NCI-H82 (cell line): ENCODE results near the gene ZNF880.
"Not testable (repeated sequence)": the region's sequence is repeated elsewhere in the genome, so short reads cannot be mapped to it uniquely, and the experiment has no call there.

Experiments
- DNase-seq: peaks from one replicate; lab custom pipeline; 2025; lab: John Stamatoyannopoulos, UW

The ZNF880 gene

DNA sequence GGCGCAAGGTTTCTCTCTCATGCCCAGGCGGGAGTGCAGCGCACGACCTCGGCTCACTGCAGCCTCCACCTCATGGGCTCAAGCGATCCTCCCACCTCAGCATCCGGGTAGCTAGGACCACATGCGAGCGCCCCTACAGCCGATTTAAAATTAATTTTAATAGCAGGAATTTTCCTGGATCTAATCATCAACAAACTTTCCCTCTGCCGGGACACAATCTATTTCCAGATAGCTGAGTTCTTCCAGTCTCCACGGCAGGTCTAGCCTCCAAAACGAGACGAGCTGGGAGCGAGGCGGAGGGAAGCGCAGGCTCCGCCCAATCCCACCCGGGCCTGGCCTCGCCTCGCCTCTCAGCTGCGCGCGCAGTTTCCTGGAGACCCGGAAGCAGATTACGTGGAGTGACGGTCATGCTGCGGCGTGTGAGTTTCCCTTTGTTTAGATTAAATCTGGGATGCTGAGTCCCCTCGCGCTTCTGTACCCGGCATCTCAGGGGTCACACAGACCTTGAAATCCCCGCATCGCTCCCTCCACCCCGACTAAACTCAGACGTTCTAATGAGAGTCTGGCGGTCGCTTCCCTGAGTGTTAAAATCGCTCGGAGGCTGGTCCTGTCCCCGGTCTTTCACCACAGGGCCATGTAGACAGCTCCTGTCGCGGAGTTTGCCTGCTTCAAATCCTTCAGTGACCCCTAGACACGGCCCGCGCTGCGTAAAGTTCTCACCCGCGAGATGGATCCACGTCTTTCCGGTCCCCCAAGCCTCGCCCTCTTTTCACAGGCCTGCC lies at the start of gene ZNF880:
Gene ZNF880, plus strand, starts transcription at position 365 of the 782 bp plus-strand sequence. Its CDS starts 43 bp downstream, at position 408.
- peak; percentile 96 for DNase-seq

DNA sequence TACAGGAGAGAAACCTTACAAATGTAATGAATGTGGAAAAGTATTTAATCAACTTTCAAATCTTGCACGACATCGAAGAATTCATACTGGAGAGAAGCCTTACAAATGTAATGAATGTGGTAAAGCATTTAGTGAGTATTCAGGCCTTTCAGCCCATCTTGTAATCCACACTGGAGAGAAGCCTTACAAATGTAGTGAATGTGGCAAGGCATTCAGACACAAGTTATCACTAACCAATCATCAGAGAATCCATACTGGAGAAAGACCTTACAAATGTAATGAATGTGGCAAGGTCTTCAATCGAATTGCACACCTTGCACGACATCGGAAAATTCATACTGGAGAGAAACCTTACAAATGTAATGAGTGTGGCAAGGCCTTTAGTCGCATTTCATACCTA lies 47.3 kb upstream of the ZNF880 start:
- no peak for DNase-seq

DNA sequence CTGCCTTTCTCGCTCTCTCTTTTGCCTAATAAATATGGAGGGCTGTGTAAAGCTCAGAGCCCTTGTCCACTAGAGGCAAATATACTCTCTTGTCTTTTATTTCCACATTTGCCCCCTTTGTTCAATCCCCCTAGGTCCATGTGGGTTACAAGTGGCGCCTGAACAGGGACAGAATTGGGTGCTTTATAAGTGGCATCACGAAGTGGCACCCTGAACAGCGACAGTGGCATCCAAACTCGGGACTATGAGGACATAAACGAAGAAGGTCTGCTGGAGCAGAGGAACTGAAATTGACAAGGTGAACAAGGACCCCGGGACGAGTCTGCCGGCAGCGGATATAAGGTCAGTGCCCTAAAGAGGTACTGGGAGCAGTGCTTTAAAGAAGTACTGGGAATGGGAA lies 38.0 kb upstream of the ZNF880 start:
- no peak for DNase-seq

DNA sequence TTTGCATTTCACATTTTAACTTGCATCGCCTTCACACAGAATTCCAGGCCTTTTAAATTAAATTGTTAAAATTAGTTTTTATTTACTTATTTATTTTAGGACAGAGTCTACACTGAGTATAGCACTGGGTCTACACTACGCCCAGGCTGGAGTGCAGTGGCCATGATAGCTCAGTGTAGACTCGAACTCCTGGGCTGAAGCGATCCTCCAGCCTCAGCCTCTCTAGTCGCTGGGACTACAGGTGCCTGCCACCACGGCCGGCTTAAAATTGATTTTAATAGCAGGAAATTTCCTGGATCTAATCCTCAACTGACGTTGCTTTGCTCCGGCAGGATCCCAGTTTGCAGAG lies 34.0 kb upstream of the ZNF880 start:
- DNase-seq, result no peak

DNA sequence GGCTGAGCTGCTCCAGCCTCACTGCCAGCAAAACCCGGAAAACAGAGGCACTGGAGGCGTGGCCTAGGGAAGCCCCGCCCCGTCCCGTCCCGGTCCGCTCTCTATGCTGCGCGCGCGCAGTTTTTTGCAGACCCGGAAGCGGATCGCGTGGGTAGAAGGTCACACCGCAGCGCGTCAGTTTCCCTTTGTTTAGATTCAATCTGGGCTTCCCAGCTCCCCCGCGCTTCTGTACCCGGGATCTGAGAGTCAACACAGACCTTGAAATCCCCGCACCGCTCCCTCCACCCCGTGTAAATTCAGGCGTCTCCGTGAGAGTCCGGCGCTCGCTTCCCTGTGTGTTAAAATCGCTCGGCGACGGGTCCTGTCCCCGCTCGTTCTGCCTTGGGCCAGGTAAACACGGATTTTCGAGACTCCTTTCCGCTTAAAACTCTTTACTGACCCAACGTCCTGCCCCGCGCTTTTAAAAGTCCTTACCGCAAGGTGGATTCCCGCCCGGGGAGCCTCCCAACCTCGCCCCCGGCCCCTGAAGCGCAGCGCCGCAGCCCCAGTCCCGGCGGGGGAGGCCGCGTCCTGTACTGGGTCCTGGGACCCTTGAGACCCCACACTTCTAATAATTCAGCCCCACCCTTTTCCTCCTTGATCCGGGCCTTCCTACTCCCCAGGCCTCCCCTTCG lies 33.5 kb upstream of the ZNF880 start, which contains the start of gene ZNF610:
Gene ZNF610, plus strand, starts transcription at position 127 of the 674 bp plus-strand sequence. CDS start 12,930 bp downstream, outside the sequence.
- peak; percentile 87 for DNase-seq

DNA sequence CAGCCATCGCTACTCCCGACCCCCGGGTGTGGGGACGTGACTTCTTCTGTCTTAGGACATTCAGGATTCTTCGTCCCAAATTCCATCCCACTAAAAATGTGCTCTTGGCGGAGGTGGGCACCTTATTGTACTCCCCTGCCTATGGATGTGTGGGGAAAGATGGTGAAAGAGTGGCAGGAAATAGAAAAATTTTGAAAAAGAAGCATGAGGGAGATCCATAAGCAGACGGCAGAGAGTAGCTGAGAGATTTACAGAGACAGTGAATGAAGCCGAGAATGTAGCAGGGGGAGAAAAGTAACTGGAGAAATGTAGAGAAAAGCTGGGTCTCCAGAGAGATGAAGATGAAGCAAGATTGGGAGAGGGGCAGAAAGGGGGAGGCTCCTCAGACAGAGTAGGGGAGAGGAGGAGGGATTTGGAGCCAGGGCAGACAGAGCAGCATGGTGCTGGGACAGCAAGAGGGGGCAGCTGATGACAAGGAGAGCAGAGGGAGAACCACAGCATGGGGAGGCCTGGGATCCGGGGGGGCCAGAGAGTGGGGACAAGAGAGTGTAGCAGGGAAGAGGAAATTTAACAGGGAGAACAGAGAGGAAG lies 32.8 kb upstream of the ZNF880 start:
- peak; percentile 6 for DNase-seq

DNA sequence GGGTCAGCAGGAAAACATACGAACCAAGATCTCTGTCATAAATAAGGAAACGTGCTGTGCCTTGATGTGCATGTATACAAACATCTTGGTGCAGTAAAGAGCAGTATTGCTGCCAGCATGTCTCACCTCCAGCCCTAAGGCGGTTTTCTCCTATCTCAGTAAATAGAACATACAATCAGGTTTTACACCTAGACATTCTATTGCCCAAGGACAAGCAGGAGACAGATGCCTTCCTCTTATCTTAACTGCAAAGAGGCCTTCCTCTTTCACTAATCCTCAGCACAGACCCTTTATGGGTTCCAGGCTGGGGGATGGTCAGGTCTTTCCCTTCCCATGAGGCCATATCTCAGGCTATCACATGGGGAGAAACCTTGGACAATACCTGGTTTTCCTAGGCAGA lies 30.7 kb upstream of the ZNF880 start:
- DNase-seq, result not testable (repeated sequence)

DNA sequence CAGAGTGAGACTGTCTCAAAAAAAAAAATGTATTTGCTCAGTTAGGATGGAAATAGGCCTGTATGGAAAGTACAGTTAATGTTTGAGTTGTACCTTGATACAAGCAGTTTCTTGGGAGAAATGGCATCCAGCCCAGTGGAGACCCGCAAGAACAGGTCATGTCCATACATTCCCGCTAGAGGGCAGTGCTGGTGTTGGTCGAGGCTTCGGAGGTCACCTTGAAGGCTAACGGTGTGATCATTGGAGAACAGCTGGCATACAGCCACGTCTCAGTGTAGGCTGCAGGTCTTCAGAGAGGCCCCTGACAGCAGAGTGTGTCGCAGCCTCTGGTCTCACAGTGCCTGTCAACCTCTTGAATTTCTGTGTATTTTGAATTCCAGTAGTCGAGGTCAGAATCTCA lies 26.2 kb upstream of the ZNF880 start:
- peak; percentile 84 for DNase-seq

DNA sequence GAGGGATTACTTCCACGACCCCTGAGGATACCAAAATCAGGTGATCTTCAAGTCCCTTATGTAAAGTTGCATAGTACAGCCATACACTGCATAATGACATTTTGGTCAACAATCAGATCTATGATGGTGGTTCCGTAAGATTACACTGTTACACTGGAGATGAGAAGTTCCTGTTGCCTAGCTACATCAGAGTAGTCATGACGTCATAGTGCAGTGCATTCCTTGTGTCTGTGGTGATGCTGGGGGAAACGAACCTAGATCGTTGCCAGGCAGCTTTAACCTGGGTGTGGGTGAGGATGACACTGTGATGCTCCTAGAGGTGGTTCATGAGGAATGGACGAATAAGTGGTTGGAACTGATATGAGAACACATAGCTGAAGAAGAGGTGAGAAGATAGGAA lies 24.6 kb upstream of the ZNF880 start:
- DNase-seq, result no peak

DNA sequence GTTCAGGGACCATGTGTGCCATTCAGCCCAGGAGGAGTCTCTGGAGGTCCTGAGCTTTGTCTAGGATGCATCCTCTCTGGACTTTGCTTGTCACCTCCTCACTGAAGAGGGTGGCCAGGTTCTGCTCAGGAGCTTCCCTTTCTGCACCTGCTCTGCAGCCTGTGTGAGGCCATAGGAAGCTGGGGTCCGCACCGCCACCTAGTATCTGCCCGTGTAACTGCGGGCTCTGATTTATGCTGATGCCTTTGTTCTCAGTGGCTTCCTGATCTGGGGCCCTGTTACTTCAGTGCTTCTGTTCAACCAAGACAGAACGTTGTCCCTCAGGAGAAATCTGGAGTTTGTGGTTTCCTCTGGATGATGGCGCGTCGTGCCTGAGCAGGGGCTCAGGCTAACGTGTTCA lies 18.2 kb upstream of the ZNF880 start:
- DNase-seq, result peak; percentile 15

DNA sequence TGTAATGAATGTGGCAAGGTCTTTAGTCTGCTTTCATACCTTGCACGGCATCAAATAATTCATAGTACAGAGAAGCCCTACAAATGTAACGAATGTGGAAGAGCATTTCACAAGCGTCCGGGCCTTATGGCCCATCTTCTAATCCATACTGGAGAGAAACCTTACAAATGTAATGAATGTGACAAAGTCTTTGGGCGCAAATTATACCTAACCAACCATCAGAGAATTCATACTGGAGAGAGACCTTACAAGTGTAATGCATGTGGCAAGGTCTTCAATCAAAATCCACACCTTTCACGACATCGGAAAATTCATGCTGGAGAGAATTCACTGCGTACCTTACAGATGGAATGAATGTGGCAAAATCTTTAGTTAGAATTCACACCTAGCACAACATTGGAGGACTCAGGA lies 3.3 kb upstream of the ZNF880 start:
- DNase-seq, result no peak

DNA sequence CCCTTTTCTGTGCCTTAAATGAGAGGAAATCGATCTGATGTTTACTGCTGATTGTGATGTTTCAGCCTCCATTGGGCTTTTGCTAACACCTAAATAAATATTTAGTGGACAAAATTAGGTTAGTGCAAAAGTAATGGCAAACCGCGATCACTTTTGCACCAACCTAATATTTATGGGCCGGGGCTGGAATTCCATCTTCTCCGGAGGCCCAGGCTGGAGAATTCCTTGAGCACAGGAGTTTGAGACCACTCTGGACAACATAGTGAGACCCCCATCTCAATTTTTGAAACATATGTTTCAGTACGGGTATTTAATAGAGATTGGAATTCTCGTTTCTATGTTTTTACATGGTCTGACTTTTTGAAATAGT lies 603 bp downstream of the ZNF880 start:
- DNase-seq, result no peak

DNA sequence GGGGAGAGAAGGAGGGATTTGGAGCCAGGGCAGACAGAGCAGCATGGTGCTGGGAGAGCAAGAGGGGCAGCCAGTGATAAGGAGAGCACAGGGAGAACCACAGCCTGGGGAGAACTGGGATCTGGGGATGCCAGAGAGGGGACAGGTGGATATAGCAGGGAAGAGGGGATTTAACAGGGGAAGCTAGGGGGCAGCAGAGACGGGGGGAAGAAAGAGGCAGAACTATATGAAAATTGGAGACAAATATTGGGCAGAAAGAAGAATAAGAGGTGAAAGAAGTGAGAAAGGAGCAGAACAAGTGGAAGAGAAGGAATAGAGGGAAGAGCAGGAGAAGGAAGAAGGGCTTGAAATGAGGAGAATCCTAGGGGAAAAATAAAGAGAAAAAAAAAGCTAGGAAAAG lies 21.4 kb downstream of the ZNF880 start:
- DNase-seq, result peak; percentile 12

DNA sequence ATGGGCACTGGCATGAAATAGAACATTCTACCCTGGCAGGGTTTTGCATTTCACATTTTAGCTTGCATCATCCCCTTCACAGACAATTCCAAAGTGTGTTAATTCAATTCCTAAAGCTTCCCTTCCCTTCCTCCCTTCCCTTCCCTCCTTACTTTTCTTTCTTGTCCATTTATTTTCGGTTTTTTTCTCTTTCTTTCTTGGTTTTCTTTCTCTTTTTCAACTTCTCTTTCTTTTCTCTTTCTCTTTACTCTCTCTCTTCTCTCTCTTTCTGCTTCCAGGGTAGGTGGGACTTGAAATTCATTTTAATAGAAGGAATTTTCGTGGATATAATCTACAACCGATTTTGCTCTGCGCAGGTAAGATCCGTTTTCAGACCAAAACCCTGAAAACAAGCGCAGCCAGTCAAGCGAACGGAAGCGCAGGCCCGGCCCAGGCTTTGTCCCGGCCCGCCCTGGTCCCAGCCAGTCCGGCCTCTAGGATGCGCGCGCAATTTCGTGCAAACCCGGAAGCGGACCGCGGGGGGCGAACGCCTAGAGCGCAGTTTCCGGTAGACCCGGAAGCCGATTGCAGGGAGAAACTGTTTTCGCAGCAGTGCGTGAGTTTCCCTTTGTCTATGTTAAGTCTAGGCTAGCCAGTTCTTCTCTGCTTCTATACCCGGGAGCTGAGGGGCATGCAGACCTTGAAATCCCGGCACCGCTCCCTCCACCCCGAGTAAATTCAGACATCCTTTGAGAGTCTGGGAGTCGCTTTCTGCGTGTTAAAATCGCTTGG lies 27.8 kb downstream of the ZNF880 start, which contains the start of gene ZNF528:
Gene ZNF528, plus strand, starts transcription at position 540 of the 771 bp plus-strand sequence. CDS start 4,165 bp downstream, outside the sequence.
- DNase-seq, result peak; percentile 94

DNA sequence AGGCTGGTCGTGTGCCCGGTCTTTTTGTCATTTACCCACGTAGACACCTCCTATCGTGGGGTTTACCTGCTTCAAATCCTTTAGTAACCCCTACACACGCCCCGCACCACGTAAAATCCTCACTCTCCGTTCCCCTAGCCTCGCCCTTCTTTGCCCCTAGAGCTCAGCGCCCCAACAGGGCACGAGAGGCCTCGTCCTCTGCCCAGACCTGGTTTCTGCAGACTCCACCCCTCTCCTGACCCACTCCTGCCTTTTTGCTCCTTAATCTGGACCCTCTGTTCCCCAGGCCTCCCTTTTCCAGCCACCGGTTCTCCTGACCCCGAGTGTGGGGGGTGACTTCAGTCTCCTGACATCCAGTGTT lies 28.3 kb downstream of the ZNF880 start:
- peak; percentile 22 for DNase-seq

DNA sequence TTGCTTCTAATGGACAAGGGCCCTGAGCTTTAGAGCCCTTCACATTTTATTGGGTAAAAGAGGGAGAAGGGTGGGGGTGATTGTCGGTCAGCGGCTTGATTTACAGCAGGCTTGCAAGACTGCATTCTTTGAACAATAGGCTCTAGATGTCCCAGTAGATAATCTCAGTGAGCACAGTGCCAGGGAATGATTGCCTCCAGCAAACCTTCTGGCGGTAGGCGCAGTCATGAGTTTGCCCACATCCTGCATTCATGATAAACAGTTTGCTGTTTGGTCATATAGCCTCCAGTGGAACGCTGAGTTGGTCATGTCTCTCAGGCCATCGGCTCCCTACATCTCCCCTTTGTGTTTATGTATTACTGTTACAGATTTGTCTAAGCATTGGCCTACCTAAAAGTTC lies 40.6 kb downstream of the ZNF880 start:
- DNase-seq, result no peak

DNA sequence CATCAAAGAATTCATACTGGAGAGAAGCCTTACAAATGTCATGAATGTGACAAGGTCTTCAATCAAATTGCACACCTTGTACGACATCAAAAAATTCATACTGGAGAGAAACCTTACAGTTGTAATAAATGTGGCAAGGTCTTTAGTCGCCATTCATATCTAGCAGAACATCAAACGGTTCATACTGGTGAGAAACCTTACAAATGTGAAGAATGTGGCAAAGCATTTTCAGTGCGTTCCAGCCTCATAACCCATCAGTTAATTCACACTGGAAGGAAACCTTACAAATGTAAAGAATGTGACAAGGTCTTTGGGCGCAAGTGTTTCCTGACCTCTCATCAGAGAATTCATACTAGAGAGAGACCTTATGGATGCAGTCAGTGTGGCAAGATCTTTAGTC lies 46.0 kb downstream of the ZNF880 start:
- DNase-seq, result no peak

DNA sequence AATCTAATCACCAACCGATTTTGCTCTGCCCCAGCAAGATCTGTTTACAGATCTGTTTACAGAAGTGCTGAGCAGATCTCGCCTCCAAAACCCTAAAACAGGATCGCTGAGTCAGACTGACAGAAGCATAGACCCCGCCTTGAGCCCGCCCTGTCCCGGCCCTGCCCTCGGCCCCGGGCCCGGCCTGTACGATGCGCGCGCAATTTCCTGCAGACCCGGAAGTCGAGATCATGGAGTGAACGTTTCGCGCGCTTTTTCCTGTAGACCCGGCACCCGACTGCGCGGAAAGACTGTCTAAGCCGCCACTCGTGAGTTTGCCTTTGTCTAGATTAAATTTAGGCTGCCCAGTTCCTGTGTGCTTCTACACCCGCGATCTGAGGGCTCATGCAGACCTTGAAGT lies 59.2 kb downstream of the ZNF880 start, which contains the start of gene ZNF534:
Gene ZNF534, plus strand, starts transcription at position 212 of the 400 bp plus-strand sequence. CDS start 2,327 bp downstream, outside the sequence.
- DNase-seq, result no peak
